Limb (tissue), 2 donors: Measurements from ENCODE around the gene IRF2.
"Not testable (repeated sequence)": the region's sequence is repeated elsewhere in the genome, so short reads cannot be mapped to it uniquely, and the experiment has no call there.

Source experiments
- DNase-seq, 2 donors: peaks; one replicate each; pipeline ENCODE4 v3.0.0-alpha.2; 2016; ENCODE audit errors: extremely low spot score in 2 of 2

IRF2 gene

GRCh38 chr4:184392748-184393559 is 81.4 kb downstream of the IRF2 start:
- DNase-seq: peak in 1 of 2 donors; percentile 10

DNA sequence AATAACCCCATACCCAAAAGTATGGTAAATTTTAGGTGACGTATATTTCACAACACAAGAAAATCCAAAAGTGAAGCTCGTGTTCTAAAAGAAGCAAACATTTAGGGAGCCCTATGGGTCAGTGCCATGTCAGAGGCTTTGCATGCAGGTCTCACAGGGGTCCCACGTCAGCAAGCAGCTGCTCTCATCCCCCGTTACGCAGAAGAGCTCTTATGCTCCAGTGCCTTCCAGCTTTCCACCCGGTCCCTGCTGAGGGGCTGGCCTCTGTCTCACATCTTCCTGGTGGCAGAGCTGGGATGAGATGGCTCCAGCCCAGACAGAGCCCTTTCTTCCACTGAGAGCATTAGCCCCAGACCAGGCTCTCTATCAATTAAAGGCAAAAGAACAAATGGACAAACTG is 82.0 kb downstream of the IRF2 start:
- no peak for DNase-seq

DNA sequence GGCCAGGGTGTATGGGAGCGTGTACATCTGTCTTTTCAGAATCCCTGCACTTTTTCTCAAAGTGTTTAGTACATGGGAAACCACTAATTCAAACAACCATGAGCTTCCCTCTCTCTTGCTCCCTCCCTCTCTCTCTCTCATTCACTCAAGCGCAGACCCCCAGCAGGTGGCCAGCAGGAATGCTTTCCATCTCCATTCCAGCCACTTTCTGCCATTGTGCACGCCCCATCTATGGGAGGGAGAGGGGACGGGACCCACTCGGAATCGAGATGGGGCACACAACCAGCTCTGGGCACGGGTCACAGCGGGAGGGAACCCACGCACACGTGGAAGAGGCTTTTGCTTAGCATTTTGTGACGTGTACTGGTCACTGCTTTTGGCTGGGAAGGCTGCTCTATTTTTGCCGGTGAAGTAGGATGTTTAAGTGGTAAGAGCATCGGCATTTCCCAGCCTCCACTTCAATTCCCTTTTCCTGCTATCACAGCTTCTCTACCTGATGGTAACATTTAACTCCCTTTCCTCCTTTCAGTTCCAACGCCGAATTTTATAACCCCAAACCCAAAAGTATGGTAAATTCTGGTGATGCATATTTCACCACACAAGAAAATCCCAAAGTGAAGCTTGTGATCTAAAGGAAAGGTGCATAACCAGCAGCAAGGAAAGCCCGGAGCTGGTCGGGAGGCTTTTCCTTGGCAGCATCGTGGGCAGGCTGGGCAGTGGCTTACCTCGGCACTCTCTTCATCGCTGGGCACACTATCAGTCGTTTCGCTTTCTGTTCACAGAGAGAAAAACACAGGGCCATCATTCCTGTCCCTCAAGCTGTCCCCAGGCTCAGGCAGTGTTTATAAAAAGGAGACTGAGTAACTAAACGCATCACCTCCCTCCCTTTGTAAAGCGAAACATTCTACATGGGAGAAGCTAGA is 84.1 kb downstream of the IRF2 start:
- DNase-seq: peak in 1 of 2 donors; percentile 15

DNA sequence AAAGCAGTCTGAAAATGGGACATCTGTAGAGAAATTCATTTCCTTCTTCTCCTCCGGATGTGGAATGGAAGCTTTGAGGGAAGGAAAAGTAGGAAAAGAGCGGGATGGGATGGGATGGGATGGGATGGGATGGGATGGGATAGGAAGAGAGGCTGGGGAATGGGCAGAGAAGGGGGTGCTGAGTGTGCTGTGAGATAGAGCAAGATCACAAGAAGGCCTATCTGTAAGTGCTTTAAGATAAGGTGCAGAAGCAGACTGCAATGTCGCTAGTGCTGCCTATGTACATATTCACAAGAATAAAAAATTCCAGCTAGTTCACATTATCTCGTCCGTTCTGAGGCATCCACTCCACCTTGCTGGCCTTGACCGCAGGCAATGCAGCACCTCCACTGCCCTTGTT is 86.2 kb downstream of the IRF2 start:
- no peak for DNase-seq

GRCh38 chr4:184387351-184387750 is 87.0 kb downstream of the IRF2 start:
- no peak for DNase-seq

GRCh38 chr4:184386271-184386781 is 88.0 kb downstream of the IRF2 start:
- peak in 1 of 2 donors; percentile 21 for DNase-seq

DNA sequence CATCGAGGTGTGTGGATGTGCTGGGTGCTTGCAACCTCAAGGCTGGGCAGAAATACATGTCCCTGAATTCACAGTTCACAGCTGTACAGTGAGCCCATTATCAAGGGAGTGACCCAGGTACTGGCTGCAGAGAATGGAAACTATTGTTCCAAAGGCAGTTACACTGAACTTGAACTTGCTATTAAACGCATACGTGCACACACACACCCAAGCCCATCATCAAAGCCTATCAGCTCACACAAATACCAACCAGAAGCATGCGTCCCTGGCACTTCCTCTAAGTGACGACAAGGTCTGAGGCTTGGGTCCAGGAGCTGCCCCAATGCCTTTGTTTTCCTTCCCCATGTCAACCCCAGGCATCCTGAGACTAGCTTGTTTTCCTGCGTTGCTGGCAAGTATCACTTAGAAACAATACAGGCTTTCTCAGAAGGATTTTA is 88.6 kb downstream of the IRF2 start:
- peak in 1 of 2 donors; percentile 25 for DNase-seq

- DNase-seq: no peak
These were observed 89.4 kb downstream of the IRF2 start for GRCh38 chr4:184384810-184385557.

- DNase-seq: no peak
These were observed 90.1 kb downstream of the IRF2 start for GRCh38 chr4:184384056-184384809.

DNA sequence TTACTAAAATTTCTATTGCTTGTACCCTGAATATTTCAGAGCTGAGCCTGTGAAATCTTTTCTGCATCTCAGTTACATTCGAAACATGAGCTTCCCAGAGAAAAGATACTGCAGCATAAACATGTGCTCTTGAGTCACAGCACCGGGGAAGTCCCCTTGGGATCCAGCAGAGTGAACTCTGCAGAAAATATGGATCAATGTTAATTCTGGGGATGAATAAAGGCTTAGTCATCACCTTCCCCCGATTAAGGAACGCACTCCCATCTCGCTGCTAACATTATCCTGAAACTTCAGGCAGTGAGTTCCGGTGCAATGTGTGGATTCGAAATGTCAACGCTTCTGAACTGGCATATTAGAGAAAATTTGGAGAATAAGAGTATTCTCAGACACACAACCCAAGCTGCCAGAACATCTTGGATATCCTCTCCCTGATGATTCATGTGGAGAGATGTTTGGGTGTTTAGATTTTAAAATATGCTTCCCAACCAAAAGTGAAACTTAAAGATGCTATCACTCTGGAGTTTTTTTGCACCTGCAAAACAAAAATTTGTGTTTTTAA is 90.8 kb downstream of the IRF2 start:
- DNase-seq: no peak

DNA sequence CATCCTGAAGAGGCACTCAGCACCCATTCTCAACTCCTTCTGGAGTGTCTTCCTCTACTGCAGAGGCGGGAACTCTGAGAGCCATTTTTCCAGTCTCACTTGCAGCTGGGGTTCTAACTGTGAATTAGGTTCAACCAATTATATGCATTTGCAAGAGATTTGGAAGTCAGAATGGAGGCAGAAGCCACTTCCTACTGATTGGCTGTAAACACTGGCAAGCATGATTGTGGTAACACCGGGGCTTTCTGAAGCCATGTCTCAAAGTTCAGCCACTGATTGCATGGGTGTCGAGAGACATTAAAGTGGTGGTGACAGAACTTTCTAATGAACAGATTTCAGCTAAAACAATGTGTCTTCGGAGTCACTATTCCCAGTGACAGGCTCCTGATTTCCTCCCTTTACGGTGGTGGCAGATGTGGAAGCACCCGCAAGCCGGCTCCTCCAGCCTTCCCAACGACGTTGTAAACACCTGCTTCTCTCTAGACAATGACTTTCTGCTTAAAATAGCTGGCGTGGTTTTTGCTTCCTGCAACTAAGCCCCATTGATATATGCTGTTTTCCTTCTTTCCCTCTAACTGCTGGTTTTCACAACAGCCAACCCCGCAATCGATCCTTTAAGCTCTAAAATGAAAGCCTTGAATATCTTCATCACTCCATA is 92.0 kb downstream of the IRF2 start:
- no peak for DNase-seq

DNA sequence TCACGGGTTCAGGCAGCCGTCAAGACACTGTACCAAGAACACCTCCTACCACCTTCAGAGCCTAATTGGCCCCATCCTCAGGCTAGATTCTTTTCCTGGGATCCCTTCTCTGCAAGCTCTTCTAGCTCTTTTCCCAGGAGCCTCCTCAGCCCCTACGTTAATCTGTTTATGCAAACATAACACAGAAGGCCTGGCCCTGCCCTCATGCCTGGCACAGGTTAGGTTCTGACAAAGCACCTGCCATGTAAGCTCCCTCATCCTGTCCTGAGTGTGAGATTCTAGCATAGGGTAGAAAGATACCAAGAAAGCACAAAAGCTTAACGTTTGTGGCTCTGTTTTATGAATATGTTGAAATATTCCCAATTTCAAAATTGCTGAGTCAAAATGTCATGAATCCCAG is 93.6 kb downstream of the IRF2 start:
- DNase-seq: no peak

DNA sequence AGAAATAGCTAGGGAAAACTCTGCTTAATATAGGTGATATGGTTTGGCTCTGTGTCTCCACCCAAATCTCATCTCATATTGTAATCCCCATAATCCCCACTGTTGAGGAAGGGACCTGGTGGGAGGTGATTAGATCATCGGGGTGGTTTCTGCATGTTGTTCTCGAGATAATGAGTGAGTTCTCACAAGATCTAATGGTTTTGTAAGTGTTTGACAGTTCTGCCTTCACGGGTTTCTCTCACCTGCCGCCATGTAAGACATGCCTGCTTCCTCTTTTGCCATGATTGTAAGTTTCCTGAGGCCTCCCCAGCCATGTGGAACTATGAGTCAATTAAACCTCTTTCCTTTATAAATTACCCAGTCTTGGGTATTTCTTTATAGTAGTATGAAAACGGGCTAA is 94.1 kb downstream of the IRF2 start:
- DNase-seq: not testable (repeated sequence)

- DNase-seq: no peak
These were observed 97.4 kb downstream of the IRF2 start for GRCh38 chr4:184376923-184377322.

- no peak for DNase-seq
These were observed 98.1 kb downstream of the IRF2 start for GRCh38 chr4:184376126-184376838.

DNA sequence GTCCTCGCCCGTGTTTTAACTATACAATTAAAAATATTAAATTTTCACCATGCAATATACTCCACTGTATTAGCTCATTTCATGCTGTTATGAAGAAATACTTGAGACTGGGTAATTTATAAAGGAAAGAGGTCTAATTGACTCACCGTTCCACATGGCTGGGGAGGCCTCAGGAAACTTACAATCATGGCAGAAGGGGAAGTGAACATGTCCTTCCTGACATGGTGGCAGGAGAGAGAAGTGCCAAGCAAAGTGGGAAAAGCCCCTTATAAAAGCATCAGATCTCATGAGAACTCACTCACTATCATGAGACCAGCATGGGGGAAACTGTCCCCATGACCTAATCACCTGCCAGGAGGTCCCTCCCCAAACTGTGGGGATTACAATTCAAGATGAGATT is 98.7 kb downstream of the IRF2 start:
- not testable (repeated sequence) for DNase-seq

DNA sequence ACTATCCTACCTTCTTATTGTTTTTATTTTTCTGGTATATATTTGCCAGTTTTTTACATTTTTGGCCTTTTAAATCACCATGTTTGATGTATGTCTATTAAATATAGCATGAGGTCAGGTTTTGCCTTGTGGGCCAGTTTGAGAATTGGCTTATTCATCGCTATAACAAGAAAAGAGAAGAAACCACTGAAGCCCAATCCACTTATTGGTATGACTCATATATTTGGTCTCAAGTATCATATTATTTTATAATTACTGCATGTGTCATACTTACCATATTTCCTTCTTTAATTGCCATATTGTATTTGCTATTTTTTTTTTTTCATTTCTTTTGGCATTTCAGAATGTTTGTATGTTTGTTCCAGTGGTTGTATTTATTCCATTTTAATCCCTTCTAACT is 99.3 kb downstream of the IRF2 start:
- no peak for DNase-seq

- DNase-seq: no peak
These were observed 100.4 kb downstream of the IRF2 start for GRCh38 chr4:184373886-184374405.

DNA sequence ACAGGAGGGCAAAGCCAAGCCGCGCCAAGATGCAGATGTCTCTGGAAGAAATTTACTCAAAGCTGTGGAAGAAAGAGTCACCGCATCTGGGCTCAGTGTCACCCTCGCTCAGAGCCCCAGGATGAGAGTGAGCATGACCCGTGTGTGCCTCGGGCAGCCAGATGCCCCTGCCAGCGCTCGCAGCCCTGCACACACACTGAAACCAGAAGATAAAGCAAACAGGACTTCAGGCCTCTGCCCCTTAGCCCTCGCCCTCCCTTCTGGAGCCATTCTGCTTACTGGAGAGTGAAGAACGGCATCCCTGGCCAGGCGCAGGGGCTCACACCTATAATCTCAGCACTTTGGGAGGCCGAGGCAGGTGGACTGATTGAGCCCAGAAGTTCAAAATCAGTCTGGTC is 103.0 kb downstream of the IRF2 start:
- DNase-seq: no peak
